HG02623 (cell line): ENCODE measurements around the gene MYO16.

Source experiments
- ATAC-seq: cut with Tn5 transposase; IDR thresholded peaks from one replicate; pipeline ENCODE4 v1.9.1; 2021; ENCODE audit warnings: moderate library complexity; ENCODE audit not compliant: unreplicated experiment

MYO16 gene

DNA sequence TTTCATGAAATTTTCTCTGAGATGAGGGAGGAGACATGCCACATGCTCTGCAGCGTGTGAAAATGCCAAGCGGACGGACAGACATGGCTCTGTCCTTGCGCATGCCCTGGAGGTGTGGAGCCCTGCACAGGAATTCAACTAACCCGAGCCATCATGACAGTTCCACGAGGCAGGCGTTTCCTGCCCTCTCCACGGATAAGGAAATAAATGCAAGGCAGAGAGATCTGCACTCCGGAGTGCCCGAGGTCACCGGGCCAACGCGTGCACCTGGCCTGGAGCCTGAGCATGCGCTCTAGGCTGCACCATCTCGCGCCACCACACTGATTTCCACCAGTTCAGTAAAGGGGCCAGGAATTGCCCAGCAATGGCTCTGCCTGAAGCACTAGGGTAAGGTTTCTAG is 298.2 kb downstream of the MYO16 start:
- ATAC-seq: no peak

GRCh38 chr13:108929532-108930206 is 300.3 kb downstream of the MYO16 start:
- ATAC-seq: no peak

- ATAC-seq: no peak
These were observed 302.8 kb downstream of the MYO16 start for GRCh38 chr13:108932196-108932595.

DNA sequence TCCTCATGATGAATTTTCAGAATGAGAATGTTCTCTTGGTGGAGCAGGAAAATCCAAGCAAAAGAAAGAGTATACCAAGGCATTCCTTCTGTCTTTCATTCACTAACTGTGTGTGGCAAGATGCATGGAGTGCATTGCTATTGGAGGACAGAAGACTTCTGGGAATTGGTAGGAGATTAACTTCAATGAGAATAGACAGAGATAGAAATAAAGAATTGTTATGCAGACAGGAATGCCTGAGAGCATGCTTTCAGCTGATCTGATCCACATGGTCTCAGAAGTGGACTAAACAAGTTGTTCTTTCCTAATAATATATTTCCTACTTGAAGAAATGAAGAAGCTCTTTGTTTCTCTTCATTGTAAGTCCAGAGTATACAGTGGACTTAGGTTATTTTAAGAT is 303.6 kb downstream of the MYO16 start:
- ATAC-seq: no peak

GRCh38 chr13:108938155-108938554 is 308.7 kb downstream of the MYO16 start:
- no peak for ATAC-seq

GRCh38 chr13:108940121-108940520 is 310.7 kb downstream of the MYO16 start:
- ATAC-seq: no peak

DNA sequence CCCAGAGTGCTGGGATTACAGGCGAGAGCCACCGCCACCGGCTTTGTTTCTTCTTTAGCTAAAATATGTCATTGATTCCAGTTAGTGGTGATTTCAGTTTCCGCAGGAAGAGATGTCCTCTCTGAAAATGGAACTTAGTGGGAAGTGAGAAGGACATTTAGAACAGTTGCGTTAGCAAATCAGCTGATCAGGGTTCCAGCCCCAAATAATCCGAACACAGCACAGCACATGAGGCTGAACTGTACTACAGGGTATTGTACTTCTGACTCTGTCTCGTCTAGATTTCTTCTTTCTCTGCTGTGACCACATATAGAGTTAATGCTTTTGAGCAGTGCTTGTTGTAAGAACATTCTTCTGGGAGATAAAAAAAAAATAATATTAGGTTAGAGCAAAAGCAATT is 314.4 kb downstream of the MYO16 start:
- ATAC-seq: no peak

GRCh38 chr13:108944760-108945159 is 315.3 kb downstream of the MYO16 start:
- no peak for ATAC-seq

- ATAC-seq: no peak
These were observed 318.2 kb downstream of the MYO16 start for GRCh38 chr13:108947551-108948030.

- ATAC-seq: no peak
These were observed 318.9 kb downstream of the MYO16 start for GRCh38 chr13:108948251-108948671.

GRCh38 chr13:108950333-108951010 is 321.1 kb downstream of the MYO16 start:
- no peak for ATAC-seq

GRCh38 chr13:108955741-108956140 is 326.3 kb downstream of the MYO16 start:
- no peak for ATAC-seq

DNA sequence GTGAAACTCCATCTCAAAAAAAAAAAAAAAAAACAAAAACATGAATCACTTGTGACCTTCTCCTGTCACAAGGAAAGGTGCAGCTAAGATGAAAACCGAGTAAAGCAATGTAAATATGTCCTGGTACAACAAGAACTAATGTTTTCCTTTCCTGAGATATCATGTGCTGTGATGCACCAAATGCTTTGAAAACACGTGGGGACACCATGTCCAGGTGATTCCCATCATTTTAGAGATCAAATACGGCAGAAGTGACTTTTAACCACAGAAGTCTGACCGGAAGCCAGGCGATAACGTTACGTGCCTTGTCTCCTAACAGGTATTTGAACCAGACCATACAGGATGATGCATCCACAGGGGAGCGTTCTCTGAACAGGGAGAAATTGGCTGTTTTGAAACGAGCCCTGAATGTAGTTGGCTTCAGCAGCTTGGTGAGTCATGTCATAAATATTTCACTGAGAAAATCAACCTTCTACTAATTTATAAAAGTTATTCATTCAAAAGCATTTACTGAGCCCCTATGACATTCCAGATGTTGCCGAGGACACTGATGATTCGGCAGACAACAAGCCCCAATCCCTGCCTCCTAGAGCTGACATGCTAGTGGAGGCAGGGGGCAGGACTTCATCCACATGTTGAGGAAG is 328.1 kb downstream of the MYO16 start:
- ATAC-seq: no peak

GRCh38 chr13:108958013-108958376 is 328.6 kb downstream of the MYO16 start:
- no peak for ATAC-seq

DNA sequence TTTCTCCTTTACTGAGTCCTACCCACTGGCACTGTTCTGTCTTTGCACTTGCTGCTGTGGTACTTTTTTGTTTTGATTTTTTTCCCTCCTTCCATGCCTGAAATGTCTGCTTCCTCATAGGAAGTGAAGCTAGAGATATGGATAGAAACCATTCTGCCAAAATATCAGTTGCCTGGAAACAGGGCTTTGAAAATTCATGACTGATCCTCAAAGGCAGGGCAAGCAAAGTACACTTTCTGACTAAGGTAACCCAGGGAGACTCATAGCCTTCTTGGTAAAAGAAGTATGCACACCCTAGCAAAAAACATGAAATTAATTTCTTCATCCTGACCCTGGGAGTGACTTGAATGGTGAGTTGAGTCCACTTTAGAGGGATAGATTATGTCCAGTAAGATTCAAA is 329.8 kb downstream of the MYO16 start:
- no peak for ATAC-seq

DNA sequence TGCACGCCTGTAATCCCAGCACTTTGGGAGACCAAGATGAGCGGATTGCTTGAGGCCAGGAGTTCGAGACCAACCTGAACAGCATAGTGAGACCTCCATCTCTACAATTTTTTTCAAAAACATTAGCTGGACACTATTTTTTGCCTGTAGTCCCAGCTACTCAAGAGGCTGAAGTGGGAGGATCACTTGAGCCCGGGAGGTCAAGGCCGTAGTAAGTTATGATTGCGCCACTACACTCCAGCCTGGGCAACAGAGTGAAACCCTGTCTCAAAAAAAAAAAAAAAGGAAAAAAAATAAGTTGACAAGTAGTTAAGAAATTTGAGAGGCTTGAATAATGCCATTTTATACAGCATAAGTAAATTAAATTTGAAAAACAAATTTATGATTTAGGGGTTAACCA is 330.6 kb downstream of the MYO16 start:
- no peak for ATAC-seq

DNA sequence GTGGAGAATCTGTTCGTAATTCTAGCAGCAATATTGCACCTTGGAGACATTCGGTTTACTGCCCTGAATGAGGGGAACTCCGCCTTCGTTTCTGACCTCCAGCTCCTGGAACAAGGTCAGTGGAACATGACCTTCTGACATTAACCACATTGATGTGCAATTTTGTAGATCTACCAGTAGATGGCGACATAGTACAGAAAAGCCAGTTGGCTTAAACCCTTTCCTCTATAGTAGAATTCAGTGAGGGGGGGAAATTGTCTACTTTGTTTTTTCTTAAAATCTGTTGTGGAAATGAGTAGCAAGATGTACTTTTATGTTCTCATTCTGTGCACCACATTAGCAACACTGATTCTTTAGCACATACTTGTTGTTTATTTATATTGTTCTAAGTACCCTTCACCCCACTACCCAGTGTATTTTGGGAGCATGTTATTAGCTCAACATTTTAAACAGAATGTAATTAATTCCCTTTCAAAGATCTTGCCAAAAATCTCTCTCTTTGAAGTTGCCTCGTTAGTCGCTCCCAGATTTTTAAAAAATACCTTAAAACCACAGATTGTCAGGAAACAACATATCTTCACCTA is 332.2 kb downstream of the MYO16 start:
- peak; percentile 94 for ATAC-seq

DNA sequence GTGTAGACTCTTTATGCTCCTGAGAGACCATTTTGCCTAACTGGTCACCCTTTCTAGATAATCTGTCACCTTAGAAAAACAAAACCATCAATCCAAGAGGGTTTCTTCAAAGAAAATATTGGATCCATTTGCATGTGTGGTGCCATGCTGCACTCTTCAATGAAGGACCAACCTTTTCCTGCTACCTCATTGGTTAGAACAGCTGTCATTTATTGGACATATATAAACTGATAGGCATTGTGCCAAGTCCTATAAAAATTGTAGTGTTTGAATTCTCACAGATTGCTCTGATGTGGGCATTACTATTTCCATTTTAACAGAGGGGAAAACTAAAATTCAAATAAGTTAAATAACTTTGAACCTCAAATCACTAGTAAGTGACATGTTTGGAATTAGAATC is 333.2 kb downstream of the MYO16 start:
- no peak for ATAC-seq

DNA sequence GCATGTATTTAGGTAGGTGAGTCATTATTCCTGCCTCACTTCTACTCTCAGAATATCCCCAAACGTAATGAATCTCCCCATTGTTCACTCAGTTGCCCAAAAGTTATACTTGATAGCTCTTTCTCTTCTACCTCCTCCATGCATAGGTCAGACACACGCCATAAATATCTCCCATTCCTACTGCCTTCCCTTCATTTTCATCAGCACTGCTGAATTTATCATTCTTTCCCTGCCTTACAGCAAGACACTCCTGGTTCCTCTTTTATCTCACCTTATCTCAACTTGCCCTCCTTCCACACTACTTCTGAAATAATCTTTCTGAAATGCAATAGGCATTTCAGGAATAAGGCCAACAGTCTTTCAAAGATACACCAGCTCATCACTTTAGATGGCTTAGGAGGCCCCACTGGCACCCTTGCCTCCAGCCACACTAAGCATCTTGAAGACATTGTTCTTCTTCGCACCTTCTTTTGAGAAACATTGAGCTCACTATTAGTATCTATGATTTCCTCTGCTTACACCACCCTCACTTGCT is 333.9 kb downstream of the MYO16 start:
- no peak for ATAC-seq

DNA sequence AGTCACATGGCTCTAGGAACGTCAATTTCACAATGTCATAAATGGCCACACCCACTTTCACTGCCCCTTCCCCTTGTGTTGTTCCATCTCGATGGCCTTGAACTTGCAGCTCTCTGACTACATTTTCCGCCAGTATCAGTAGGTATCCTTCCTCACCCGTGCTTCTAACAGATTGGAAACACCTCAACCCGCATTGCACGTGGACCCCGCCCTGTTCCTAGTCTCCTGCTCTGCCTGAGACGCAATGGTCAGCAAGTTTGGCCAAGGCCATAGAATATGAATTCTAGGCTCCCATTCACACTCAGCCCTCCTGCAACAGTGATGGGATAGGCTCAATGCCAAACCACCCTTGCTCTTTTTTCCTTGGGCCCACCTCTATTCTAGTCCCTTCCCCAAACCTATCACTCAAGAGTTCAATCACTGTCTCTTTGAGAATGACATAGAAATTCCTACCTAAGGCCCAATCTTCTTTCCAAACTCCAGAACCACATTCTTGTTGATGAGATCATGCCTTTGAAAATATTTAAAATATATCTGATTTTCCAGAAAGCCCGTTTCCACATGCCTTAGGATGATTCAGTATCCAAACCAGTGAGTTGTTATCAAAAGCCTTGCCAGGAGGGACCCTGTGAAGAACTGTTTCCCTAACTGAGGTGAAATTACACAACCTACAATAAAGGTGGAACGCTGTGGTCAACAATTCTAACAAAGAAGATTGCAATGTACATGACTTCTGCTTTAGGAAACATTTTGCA is 334.6 kb downstream of the MYO16 start:
- no peak for ATAC-seq

DNA sequence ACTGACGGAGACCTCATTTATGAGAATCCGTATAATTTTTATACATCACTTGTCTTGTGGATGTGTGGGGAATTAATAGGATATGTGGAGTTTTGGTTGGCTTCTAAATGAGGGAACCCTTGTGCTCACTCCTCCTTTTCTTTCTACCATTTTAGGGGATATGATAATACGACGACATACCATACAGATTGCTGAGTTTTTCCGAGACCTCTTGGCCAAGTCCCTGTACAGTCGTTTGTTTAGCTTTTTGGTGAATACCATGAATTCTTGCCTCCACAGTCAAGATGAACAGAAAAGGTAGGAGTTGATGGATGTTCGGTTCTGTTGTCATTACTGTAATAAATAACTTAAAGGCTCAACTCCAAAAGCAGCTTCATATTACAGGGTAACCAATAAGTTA is 335.2 kb downstream of the MYO16 start:
- ATAC-seq: no peak
